GM21576 (cell line): Measurements from ENCODE around the gene GLRA3.
"Not testable (repeated sequence)": the region's sequence is repeated elsewhere in the genome, so short reads cannot be mapped to it uniquely, and the experiment has no call there.

Experiments
- ATAC-seq: cut with Tn5 transposase; IDR thresholded peaks from one replicate; pipeline ENCODE4 v1.9.1; 2021; ENCODE audit warnings: mild to moderate bottlenecking, moderate library complexity; ENCODE audit not compliant: unreplicated experiment

The GLRA3 gene

GRCh38 chr4:174828845-174829701, at the start of gene GLRA3:
GLRA3 (minus strand) TSS chr4:174829247; CDS start chr4:174828811, 436 bp downstream.
- no peak for ATAC-seq

- ATAC-seq: no peak
These were observed 45.9 kb upstream of the GLRA3 start for GRCh38 chr4:174874898-174875297.

GRCh38 chr4:174873931-174874330, 44.9 kb upstream of the GLRA3 start:
- no peak for ATAC-seq

- ATAC-seq: not testable (repeated sequence)
These were observed 44.1 kb upstream of the GLRA3 start for GRCh38 chr4:174873146-174873545.

- ATAC-seq: no peak
These were observed 42.4 kb upstream of the GLRA3 start for GRCh38 chr4:174871407-174871806.

GRCh38 chr4:174870311-174870710, 41.3 kb upstream of the GLRA3 start:
- no peak for ATAC-seq

GRCh38 chr4:174869339-174869738, 40.3 kb upstream of the GLRA3 start:
- no peak for ATAC-seq

GRCh38 chr4:174867903-174868302, 38.9 kb upstream of the GLRA3 start:
- no peak for ATAC-seq

- no peak for ATAC-seq
These were observed 36.5 kb upstream of the GLRA3 start for GRCh38 chr4:174865418-174865985.

- no peak for ATAC-seq
These were observed 35.0 kb upstream of the GLRA3 start for GRCh38 chr4:174864031-174864430.

GRCh38 chr4:174860588-174860987, 31.5 kb upstream of the GLRA3 start:
- ATAC-seq: no peak

- ATAC-seq: peak; percentile 72
These were observed 30.9 kb upstream of the GLRA3 start for GRCh38 chr4:174859904-174860303.

GRCh38 chr4:174856926-174857800, 28.1 kb upstream of the GLRA3 start:
- no peak for ATAC-seq

- no peak for ATAC-seq
These were observed 26.0 kb upstream of the GLRA3 start for GRCh38 chr4:174855050-174855449.

GRCh38 chr4:174853629-174854028, 24.6 kb upstream of the GLRA3 start:
- no peak for ATAC-seq

- no peak for ATAC-seq
These were observed 19.5 kb upstream of the GLRA3 start for GRCh38 chr4:174848596-174848995.

- ATAC-seq: no peak
These were observed 18.9 kb upstream of the GLRA3 start for GRCh38 chr4:174847801-174848427.

- ATAC-seq: no peak
These were observed 6.5 kb upstream of the GLRA3 start for GRCh38 chr4:174835536-174835935.

GRCh38 chr4:174834477-174834876, 5.4 kb upstream of the GLRA3 start:
- ATAC-seq: no peak

- ATAC-seq: no peak
These were observed 2.4 kb downstream of the GLRA3 start for GRCh38 chr4:174826660-174827059.

GRCh38 chr4:174815282-174815681, 13.8 kb downstream of the GLRA3 start:
- ATAC-seq: no peak
